ENCODE measurements around the gene JSRP1.

GRCh38 chr19:2244125-2244411, 12.1 kb downstream of the JSRP1 start:
- TF ChIP-seq CTCF (conservative IDR thresholded peaks at IDR 0.05), result no peak
- no peak for TF ChIP-seq ZFX (IDR thresholded peaks at IDR 0.05)
